ENCODE measurements around the gene PLXDC1. TPM values are rescaled to one million over a fixed set of nuclear protein-coding genes. Genes with fewer than 3 reads are reported as not detected.

Gene PLXDC1
- total RNA-seq, 1 experiment from 2014 or later, result 0.52 TPM

DNA sequence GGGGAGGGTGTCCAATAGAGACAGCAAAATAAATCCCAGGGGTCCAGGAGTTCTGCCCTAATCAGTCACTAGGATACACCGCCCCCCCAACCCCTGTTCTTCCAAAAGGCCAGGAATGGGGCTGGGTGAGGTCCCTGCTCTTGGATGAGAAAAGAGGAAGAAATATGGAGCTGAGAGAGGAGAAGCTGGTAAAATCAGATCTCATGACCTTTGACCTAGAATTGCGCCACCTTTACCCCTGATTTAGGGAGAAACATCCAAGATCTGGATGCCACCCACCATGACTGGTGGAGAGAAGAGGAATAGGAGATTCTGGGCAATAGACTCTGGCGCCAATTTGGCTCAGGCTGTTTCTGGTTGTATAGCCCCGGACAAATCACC is 46.7 kb upstream of the PLXDC1 start:
- Mint-ChIP-seq H3K36me3 (ENCODE audit: insufficient read depth, unreplicated experiment) (peaks cover 77% of the 10 kb centered on the region), H3K9me3 (ENCODE audit: low read depth, unreplicated experiment) (no peaks in the 10 kb centered on the region), H3K4me1 (ENCODE audit: low read depth, unreplicated experiment) (peaks cover 41% of the 10 kb centered on the region), H3K27ac (ENCODE audit: unreplicated experiment) (peak overlapping the region; percentile 99), H3K27me3 (ENCODE audit: unreplicated experiment) (no peaks in the 10 kb centered on the region), H3K4me3 (ENCODE audit: low read depth, unreplicated experiment) (peak overlapping the region; percentile 86)
- no TSS peak for BruUV-seq (replicated peaks)
- TF ChIP-seq, protein P1, sequence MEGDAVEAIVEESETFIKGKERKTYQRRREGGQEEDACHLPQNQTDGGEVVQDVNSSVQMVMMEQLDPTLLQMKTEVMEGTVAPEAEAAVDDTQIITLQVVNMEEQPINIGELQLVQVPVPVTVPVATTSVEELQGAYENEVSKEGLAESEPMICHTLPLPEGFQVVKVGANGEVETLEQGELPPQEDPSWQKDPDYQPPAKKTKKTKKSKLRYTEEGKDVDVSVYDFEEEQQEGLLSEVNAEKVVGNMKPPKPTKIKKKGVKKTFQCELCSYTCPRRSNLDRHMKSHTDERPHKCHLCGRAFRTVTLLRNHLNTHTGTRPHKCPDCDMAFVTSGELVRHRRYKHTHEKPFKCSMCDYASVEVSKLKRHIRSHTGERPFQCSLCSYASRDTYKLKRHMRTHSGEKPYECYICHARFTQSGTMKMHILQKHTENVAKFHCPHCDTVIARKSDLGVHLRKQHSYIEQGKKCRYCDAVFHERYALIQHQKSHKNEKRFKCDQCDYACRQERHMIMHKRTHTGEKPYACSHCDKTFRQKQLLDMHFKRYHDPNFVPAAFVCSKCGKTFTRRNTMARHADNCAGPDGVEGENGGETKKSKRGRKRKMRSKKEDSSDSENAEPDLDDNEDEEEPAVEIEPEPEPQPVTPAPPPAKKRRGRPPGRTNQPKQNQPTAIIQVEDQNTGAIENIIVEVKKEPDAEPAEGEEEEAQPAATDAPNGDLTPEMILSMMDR (IDR thresholded peaks at IDR 0.05; ENCODE audit: unreplicated experiment), result no peak
- intact Hi-C loops (cut with micrococcal nuclease; ENCODE audit: unreplicated experiment), result no loop called here
- CTCF ChIA-PET, result interaction anchor here (0.6 to 2.9 kb wide), 2 partner anchors 33 to 187 kb away, joined by 10 to 27 read pairs; no protein-coding TSS in a partner anchor
- DNase-seq, result no peak

DNA sequence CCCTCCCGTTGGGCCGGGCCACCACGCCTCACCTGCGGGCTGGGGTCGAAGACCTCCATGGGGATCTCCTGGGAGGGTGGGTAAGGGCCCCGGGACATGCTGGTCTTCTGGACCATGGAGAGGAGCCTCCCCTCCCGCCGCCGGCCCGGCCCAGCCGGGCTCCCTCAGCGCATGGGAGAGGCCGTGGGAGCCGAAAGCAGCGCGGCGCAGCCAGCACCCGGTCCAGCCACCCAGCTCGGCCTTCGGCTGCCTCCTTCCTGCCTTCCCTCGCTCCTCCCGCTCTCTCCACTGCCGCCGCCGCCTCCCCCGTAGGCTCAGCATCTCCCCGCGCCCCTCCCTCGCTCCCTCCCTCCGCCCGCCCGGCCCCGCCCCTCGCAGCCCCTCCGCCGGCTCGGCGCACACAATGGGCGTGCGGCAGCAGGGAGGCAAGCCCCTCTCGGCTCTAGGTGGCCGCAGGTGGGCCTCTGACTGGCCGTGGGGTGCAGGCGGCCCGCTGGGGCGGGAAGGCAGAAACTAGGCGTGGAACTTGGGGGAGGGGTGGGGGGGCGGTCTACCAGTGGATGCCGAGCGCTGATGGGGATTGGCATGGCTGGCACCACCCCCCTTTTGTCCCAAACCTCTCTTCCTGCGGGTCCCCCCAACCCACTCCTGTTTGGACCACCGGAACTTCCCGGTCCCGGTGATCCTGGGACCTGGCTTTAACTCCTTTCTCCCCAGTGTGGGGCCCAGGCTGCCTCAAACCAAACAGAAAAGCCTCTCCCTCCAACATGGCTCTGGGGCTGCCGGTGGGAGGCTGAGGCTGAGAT is 46.1 kb upstream of the PLXDC1 start, which contains the start of gene CACNB1:
CACNB1 (minus strand) TSS at position 290 of the 806 bp plus-strand sequence; CDS start at position 116, 174 bp downstream.
- Mint-ChIP-seq H3K27me3 (ENCODE audit: unreplicated experiment) (no peaks in the 10 kb centered on the region), H3K4me1 (ENCODE audit: low read depth, unreplicated experiment) (peaks cover 35% of the 10 kb centered on the region), H3K4me3 (ENCODE audit: low read depth, unreplicated experiment) (peak within 1 kb of the TSS; percentile 86), H3K9me3 (ENCODE audit: low read depth, unreplicated experiment) (no peaks in the 10 kb centered on the region), H3K27ac (ENCODE audit: unreplicated experiment) (peak within 1 kb of the TSS; percentile 99), H3K36me3 (ENCODE audit: insufficient read depth, unreplicated experiment) (peaks cover 71% of the 10 kb centered on the region)
- peak; percentile 98 for DNase-seq
- intact Hi-C loops (cut with micrococcal nuclease; ENCODE audit: unreplicated experiment), result loop anchor here (1.0 kb wide), 1 partner anchor 214 kb away; no protein-coding TSS in a partner anchor
- no TSS peak for BruUV-seq (replicated peaks)
- CTCF ChIA-PET, result interaction anchor here (0.7 to 2.9 kb wide), 10 partner anchors 9 to 79 kb away, joined by 3 to 27 read pairs (median 4); no protein-coding TSS in a partner anchor
- TF ChIP-seq, protein P1 (IDR thresholded peaks at IDR 0.05; ENCODE audit: unreplicated experiment), result peak; percentile 6

DNA sequence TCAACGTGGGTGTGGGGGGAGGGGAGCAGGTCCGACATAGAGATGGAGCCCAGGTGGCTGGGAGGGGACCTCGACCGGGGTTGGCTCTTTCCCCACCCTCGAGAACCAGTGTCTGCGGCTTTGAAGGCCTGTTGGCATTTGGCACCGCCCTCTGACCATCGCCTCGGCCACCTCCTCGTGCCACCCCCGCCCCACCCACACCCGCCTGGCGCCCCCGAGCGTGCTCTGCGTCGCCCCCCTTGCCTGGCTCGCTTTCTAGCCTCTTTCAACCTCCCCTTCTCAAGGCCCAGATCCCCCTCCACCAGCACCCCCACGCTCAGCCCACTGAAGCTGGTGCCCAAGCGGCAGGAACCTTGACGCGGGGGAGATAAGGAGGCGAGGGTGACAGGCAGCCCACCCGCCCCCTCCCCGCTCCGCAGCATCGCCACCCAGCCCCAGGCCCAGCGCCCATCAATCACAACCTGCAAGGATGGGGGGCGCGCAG is 45.4 kb upstream of the PLXDC1 start:
- CTCF ChIA-PET, result interaction anchor here (0.6 to 2.9 kb wide), 12 partner anchors 10 to 616 kb away, joined by 3 to 27 read pairs (median 4); no protein-coding TSS in a partner anchor
- Mint-ChIP-seq H3K27ac (ENCODE audit: unreplicated experiment) (no peak overlapping the region), H3K27me3 (ENCODE audit: unreplicated experiment) (no peaks in the 10 kb centered on the region), H3K36me3 (ENCODE audit: insufficient read depth, unreplicated experiment) (peaks cover 64% of the 10 kb centered on the region), H3K9me3 (ENCODE audit: low read depth, unreplicated experiment) (no peaks in the 10 kb centered on the region), H3K4me1 (ENCODE audit: low read depth, unreplicated experiment) (peaks cover 30% of the 10 kb centered on the region), H3K4me3 (ENCODE audit: low read depth, unreplicated experiment) (peak overlapping the region; percentile 86)
- intact Hi-C loops (cut with micrococcal nuclease; ENCODE audit: unreplicated experiment), result loop anchor here (1.0 kb wide), 1 partner anchor 214 kb away; no protein-coding TSS in a partner anchor
- TF ChIP-seq, protein P1 (IDR thresholded peaks at IDR 0.05; ENCODE audit: unreplicated experiment), result peak; percentile 18
- BruUV-seq (replicated peaks), result no TSS peak
- peak; percentile 87 for DNase-seq

DNA sequence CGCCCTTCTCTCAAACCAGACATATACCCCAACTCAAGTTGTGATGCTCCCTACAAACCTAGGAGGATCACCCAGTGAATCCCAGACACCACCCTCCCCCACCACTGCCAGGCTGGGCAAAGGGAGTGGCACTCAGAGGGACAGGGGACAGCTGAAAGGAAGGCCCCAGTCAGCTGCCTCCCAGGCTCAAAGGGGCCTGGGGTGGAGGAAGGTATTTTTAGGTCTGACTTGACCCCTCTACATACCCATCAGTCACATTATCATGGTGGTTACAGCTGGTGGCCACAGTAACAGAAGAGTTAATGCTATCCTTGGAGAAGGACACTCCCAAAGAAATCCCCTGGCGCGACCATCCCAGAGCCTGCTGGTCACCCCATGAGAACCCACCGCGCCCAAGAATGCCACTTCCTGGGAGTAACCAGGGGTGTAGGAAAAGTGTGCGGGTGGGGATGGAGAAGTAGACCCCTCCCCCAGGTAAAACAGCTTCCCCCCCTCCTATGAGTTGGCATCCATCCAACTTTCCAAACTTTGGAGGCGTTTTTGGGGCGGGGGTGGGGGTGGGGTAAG is 44.9 kb upstream of the PLXDC1 start:
- H3K9me3 Mint-ChIP-seq (ENCODE audit: low read depth, unreplicated experiment), result no peaks in the 10 kb centered on the region
- H3K27me3 Mint-ChIP-seq (ENCODE audit: unreplicated experiment), result no peaks in the 10 kb centered on the region
- peaks cover 27% of the 10 kb centered on the region for H3K4me1 Mint-ChIP-seq (ENCODE audit: low read depth, unreplicated experiment)
- H3K4me3 Mint-ChIP-seq (ENCODE audit: low read depth, unreplicated experiment), result peak overlapping the region; percentile 86
- H3K36me3 Mint-ChIP-seq (ENCODE audit: insufficient read depth, unreplicated experiment), result peaks cover 58% of the 10 kb centered on the region
- TF ChIP-seq, protein P1 (IDR thresholded peaks at IDR 0.05; ENCODE audit: unreplicated experiment), result no peak
- H3K27ac Mint-ChIP-seq (ENCODE audit: unreplicated experiment), result no peak overlapping the region
- DNase-seq, result no peak
- CTCF ChIA-PET, result interaction anchor here (0.5 to 4.0 kb wide), 14 partner anchors 10 to 616 kb away, joined by 3 to 27 read pairs (median 4); no protein-coding TSS in a partner anchor
- intact Hi-C loops (cut with micrococcal nuclease; ENCODE audit: unreplicated experiment), result no loop called here
- BruUV-seq (replicated peaks), result no TSS peak
